K562 (cell line): ENCODE data around the gene ZNF429. TPM values are rescaled to one million over a fixed set of nuclear protein-coding genes. Genes with fewer than 3 reads are reported as not detected.

ENCODE experiments used
- CCAR2 ChIP-seq: fragments of 200-400 bp; formaldehyde crosslinking; IDR thresholded peaks from 2 replicates; pipeline ENCODE4 v1.6.1; 2017; ENCODE audit warnings: mild to moderate bottlenecking, low read depth, low read length
- CEBPG ChIP-seq, 3 experiments: fragments of 200-800 bp in 1 of 3; sonication (Bioruptor generic) in 1 of 3; sonication (generic) in 1 of 3; formaldehyde crosslinking in 1 of 3; IDR thresholded peaks in 2 of 3; conservative IDR thresholded peaks in 1 of 3; 2 replicates each; pipeline versions ENCODE4 v1.6.1 to v1.8.0; 2016 to 2022; ENCODE audit warnings: missing compliant biosample characterization in 2 of 3, missing genetic modification characterization in 2 of 3, mild to moderate bottlenecking in 1 of 3, missing genetic modification reagents in 1 of 3
- HDAC3 ChIP-seq: fragments of 450-650 bp; IDR thresholded peaks from 2 replicates; pipeline ENCODE4 v1.6.1; 2018; ENCODE audit warnings: borderline replicate concordance, mild to moderate bottlenecking, moderate library complexity; ENCODE audit not compliant: partially characterized antibody
- IFI16 ChIP-seq: fragments of 250-450 bp; sonication (Bioruptor Pico); IDR thresholded peaks from 2 replicates; pipeline ENCODE4 v2.1.2; 2022; ENCODE audit warnings: mild to moderate bottlenecking, inconsistent platforms
- KLF10 ChIP-seq: fragments of 250-450 bp; sonication (Bioruptor Pico); IDR thresholded peaks from 2 replicates; pipeline ENCODE4 v1.6.1; 2021; ENCODE audit warnings: matching md5 sums
- MEIS2 ChIP-seq: fragments of 450-650 bp; IDR thresholded peaks from 2 replicates; pipeline ENCODE4 v1.6.1; 2014; ENCODE audit warnings: mild to moderate bottlenecking; ENCODE audit not compliant: partially characterized antibody
- MTA1 ChIP-seq: fragments of 450-650 bp; IDR thresholded peaks from 2 replicates; pipeline ENCODE4 v1.6.1; 2017; ENCODE audit warnings: borderline replicate concordance
- NR2C2 ChIP-seq, 2 experiments: fragments of 200-800 bp in 1 of 2; sonication (Bioruptor generic) in 1 of 2; sonication (generic) in 1 of 2; formaldehyde crosslinking in 1 of 2; IDR thresholded peaks; 2 replicates each; pipeline versions ENCODE4 v1.6.1 to v1.8.0; 2016 to 2022; ENCODE audit warnings: mild to moderate bottlenecking in 1 of 2, missing compliant biosample characterization in 1 of 2, missing genetic modification characterization in 1 of 2, missing genetic modification reagents in 1 of 2
- RAD21 ChIP-seq, 2 experiments: fragments of 250-450 bp in 1 of 2; fragments of 450-650 bp in 1 of 2; sonication (Bioruptor Pico) in 1 of 2; formaldehyde crosslinking in 1 of 2; IDR thresholded peaks in 1 of 2; conservative IDR thresholded peaks in 1 of 2; 2 replicates each; pipeline versions ENCODE4 v1.4.0 to v1.8.0; 2020 to 2022; ENCODE audit warnings: mild to moderate bottlenecking in 2 of 2, moderate library complexity in 1 of 2
- RFX7 ChIP-seq: fragments of 250-450 bp; sonication (Bioruptor Pico); IDR thresholded peaks from 2 replicates; pipeline ENCODE4 v1.5.1; 2021; ENCODE audit warnings: mild to moderate bottlenecking
- SLC30A9 ChIP-seq: fragments of 250-450 bp; sonication (Bioruptor Pico); IDR thresholded peaks from 2 replicates; pipeline ENCODE4 v1.8.0; 2022; ENCODE audit warnings: mild to moderate bottlenecking, moderate library complexity
- TGIF2 ChIP-seq: sonication (generic); formaldehyde crosslinking; IDR thresholded peaks from 2 replicates; pipeline ENCODE4 v1.8.1; 2022; ENCODE audit warnings: mild to moderate bottlenecking, missing genetic modification reagents, moderate library complexity
- polyA plus RNA-seq, 8 experiments: library from polyadenylated mRNA; depleted of rRNA in 4 of 8; stranded (reverse) in 5 of 8; unstranded in 3 of 8; fragments of >200 nt; fragmentation: Nextera tagmentation in 2 of 8; fragmentation: Illumina TruSeq in 1 of 8; extraction: Ambion mirVana in 2 of 8; extraction: Trizol in 1 of 8; gene quantifications; 2 replicates each; pipeline versions ENCODE4 v1.2.1 to v1.2.3, GENCODE V29; 2011 to 2014; ENCODE audit warnings: inconsistent platforms in 1 of 8, missing spikeins in 1 of 8
- total RNA-seq, 7 experiments: library from RNA; depleted of rRNA in 6 of 7; stranded (reverse); fragments of >200 nt in 6 of 7; fragmentation: Illumina TruSeq in 2 of 7; extraction: Trizol in 2 of 7; gene quantifications; 2 replicates each; pipeline versions ENCODE4 v1.2.1 to v1.2.3, GENCODE V29; 2011 to 2021; ENCODE audit warnings: low replicate concordance in 1 of 7
- TF ChIP-seq, protein P1 (sequence below): fragments of 200-800 bp; sonication (Bioruptor generic); IDR thresholded peaks from 2 replicates; pipeline ENCODE4 v1.6.1; 2016; ENCODE audit warnings: missing genetic modification characterization, missing compliant biosample characterization
- TF ChIP-seq, protein P2 (sequence below): sonication (generic); formaldehyde crosslinking; IDR thresholded peaks from 2 replicates; pipeline ENCODE4 v1.8.0; 2022; ENCODE audit warnings: mild to moderate bottlenecking, low read depth, missing genetic modification reagents

Gene ZNF429
- total and polyA plus RNA-seq, 9 of the 15 experiments (the other 6 are each of a cell fraction or from before 2014, with no cell fraction given) = 11.4 to 24.5 (median 16.3) TPM

DNA sequence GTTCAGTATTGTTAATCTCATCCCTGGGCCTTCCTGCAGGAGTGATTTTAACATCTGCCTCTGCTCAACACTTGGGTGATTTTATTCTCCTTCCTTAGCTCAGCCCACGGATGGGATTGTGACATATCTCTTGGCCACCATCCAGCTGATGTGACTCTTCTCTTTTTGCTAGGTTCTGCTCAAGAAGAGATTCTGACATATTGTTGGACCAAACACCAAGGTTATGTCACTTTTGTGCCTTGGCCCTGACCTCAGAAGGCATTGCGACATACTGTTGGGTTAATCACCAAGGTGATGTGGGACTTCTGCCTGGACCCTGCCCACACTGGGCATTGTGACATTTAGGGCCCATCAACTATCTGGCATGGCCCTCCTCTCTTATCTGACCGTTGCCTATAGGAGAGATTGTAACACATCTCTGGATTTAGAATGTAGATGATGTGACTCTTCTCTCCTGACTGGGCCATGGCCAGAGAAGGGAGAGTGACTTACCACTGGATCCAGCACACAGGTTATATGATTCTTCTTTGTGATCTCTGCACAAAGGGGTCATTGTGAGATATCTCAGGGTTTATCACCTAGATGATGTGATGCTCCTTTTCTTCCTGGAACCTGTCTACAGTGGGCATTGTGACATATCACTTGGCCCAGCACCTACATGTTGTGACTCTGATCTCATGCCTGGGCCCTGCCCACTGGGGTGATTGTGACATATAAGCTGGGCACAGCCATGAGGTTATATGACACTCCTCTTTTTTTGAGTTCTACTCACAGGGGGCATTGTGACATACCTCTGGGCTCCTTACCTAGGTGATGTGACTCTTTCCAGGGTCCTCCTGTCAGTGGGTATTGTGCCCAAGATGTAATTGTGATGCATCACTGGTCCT is 88.8 kb downstream of the ZNF429 start (continued):
- TF ChIP-seq, protein P1, sequence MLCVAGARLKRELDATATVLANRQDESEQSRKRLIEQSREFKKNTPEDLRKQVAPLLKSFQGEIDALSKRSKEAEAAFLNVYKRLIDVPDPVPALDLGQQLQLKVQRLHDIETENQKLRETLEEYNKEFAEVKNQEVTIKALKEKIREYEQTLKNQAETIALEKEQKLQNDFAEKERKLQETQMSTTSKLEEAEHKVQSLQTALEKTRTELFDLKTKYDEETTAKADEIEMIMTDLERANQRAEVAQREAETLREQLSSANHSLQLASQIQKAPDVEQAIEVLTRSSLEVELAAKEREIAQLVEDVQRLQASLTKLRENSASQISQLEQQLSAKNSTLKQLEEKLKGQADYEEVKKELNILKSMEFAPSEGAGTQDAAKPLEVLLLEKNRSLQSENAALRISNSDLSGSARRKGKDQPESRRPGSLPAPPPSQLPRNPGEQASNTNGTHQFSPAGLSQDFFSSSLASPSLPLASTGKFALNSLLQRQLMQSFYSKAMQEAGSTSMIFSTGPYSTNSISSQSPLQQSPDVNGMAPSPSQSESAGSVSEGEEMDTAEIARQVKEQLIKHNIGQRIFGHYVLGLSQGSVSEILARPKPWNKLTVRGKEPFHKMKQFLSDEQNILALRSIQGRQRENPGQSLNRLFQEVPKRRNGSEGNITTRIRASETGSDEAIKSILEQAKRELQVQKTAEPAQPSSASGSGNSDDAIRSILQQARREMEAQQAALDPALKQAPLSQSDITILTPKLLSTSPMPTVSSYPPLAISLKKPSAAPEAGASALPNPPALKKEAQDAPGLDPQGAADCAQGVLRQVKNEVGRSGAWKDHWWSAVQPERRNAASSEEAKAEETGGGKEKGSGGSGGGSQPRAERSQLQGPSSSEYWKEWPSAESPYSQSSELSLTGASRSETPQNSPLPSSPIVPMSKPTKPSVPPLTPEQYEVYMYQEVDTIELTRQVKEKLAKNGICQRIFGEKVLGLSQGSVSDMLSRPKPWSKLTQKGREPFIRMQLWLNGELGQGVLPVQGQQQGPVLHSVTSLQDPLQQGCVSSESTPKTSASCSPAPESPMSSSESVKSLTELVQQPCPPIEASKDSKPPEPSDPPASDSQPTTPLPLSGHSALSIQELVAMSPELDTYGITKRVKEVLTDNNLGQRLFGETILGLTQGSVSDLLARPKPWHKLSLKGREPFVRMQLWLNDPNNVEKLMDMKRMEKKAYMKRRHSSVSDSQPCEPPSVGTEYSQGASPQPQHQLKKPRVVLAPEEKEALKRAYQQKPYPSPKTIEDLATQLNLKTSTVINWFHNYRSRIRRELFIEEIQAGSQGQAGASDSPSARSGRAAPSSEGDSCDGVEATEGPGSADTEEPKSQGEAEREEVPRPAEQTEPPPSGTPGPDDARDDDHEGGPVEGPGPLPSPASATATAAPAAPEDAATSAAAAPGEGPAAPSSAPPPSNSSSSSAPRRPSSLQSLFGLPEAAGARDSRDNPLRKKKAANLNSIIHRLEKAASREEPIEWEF = peak; percentile 46; the same call in 1 of the 2 replicates
- TF ChIP-seq TGIF2 (CRISPR knock-in tag) = no peak
- peak; percentile 88 for TF ChIP-seq MEIS2
- peak in 1 of 2 experiments; percentile 22; a peak in 2 of 4 replicates for TF ChIP-seq RAD21 (CRISPR knock-in tag; conservative IDR thresholded peaks at IDR 0.05 in 1 of 2, IDR thresholded peaks at IDR 0.05 in 1 of 2)
- no peak for TF ChIP-seq NR2C2 (CRISPR knock-in tag; IDR thresholded peaks at IDR 0.05)
- TF ChIP-seq NR2C2 (tag; IDR thresholded peaks at IDR 0.05) = peak; percentile 86
- no peak for TF ChIP-seq SLC30A9 (CRISPR knock-in tag)
- no peak for TF ChIP-seq IFI16
- no peak for TF ChIP-seq RFX7 (CRISPR knock-in tag)
- TF ChIP-seq CCAR2 = no peak
- peak; percentile 93 for TF ChIP-seq CEBPG (CRISPR knock-in tag; IDR thresholded peaks at IDR 0.05)
- peak; percentile 98 to 100 for TF ChIP-seq CEBPG (tag; conservative IDR thresholded peaks at IDR 0.05 in 1 of 2, IDR thresholded peaks at IDR 0.05 in 1 of 2)
- no peak for TF ChIP-seq KLF10 (CRISPR knock-in tag)
- peak; percentile 79; the same call in 1 of the 2 replicates for TF ChIP-seq MTA1
- peak; percentile 53 for TF ChIP-seq HDAC3
- TF ChIP-seq, protein P2, sequence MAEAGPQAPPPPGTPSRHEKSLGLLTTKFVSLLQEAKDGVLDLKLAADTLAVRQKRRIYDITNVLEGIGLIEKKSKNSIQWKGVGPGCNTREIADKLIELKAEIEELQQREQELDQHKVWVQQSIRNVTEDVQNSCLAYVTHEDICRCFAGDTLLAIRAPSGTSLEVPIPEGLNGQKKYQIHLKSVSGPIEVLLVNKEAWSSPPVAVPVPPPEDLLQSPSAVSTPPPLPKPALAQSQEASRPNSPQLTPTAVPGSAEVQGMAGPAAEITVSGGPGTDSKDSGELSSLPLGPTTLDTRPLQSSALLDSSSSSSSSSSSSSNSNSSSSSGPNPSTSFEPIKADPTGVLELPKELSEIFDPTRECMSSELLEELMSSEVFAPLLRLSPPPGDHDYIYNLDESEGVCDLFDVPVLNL (CRISPR knock-in tag) = no peak
